ENCODE results near the gene PROP1.

- TF ChIP-seq CTCF (IDR thresholded peaks at IDR 0.05; ENCODE audit: poor library complexity) (no peak), EZH2 (IDR thresholded peaks at IDR 0.05; ENCODE audit: borderline replicate concordance) (no peak), EZH2phosphoT487 (IDR thresholded peaks at IDR 0.05; ENCODE audit: low read depth, severe bottlenecking, unreplicated experiment) (no peak)
Measured at GRCh38 chr5:177987326-177987725, 8.7 kb downstream of the PROP1 start.

Data from hepatocyte (in vitro differentiated cells).